HEK293 (cell line): Measurements from ENCODE around the gene PLCB3.

ENCODE experiments used
- CTCF ChIA-PET: fragments of 350-600 bp; formaldehyde crosslinking; extraction: SDS; loops from one replicate; lab custom pipeline; 2021; ENCODE audit warnings: antibody characterized with exemption; lab: Yijun Ruan, JAX
- POLR2A ChIA-PET: fragments of 300-600 bp; formaldehyde crosslinking; extraction: SDS; loops from one replicate; lab custom pipeline; 2020; ENCODE audit warnings: antibody characterized with exemption, inconsistent platforms; lab: Yijun Ruan, JAX
- H3K27ac ChIP-seq: fragments of 200-500 bp; sonication (Bioruptor generic); 2 replicates; pipeline ENCODE4 v1.5.1; 2014; ENCODE audit warnings: low read depth, low read length, control low read depth, inconsistent platforms; ENCODE audit errors: extremely low read depth
- H3K36me3 ChIP-seq, 2 experiments: fragments of 200-500 bp in 1 of 2; sonication (Bioruptor generic) in 1 of 2; 1 replicate in 1 of 2; 2 replicates in 1 of 2; pipeline ENCODE4 v1.5.1; 2014 to 2017; ENCODE audit warnings: inconsistent platforms in 2 of 2, low read length in 2 of 2; ENCODE audit not compliant: control insufficient read depth in 2 of 2, insufficient read depth in 1 of 2
- H3K4me1 ChIP-seq: fragments of 200-500 bp; sonication (Bioruptor generic); 2 replicates; pipeline ENCODE4 v1.5.1; 2014; ENCODE audit warnings: mild to moderate bottlenecking, low read length, inconsistent platforms; ENCODE audit not compliant: control insufficient read depth, insufficient read depth
- H3K4me3 ChIP-seq: 2 replicates; pipeline ENCODE4 v1.5.1; 2011; ENCODE audit warnings: low read depth, mild to moderate bottlenecking, control low read depth, low read length, moderate library complexity
- H3K9me3 ChIP-seq: fragments of 200-500 bp; sonication (Bioruptor generic); 2 replicates; pipeline ENCODE4 v1.5.1; 2014; ENCODE audit warnings: low read depth, low read length, inconsistent platforms; ENCODE audit not compliant: control insufficient read depth, insufficient read depth
- KLF7 ChIP-seq: fragments of 450-650 bp; formaldehyde crosslinking; IDR thresholded peaks from 2 replicates; pipeline ENCODE4 v1.5.1; 2016; ENCODE audit warnings: missing biosample characterization, missing genetic modification characterization, borderline replicate concordance
- KLF8 ChIP-seq: fragments of 450-650 bp; formaldehyde crosslinking; IDR thresholded peaks from 2 replicates; pipeline ENCODE4 v1.5.1; 2016; ENCODE audit warnings: missing biosample characterization, missing genetic modification characterization
- KLF9 ChIP-seq: fragments of 450-650 bp; formaldehyde crosslinking; IDR thresholded peaks from 2 replicates; pipeline ENCODE4 v1.5.1; 2016; ENCODE audit warnings: missing biosample characterization, missing genetic modification characterization, low read depth
- MZF1 ChIP-seq: fragments of 450-650 bp; formaldehyde crosslinking; IDR thresholded peaks from 2 replicates; pipeline ENCODE4 v1.5.1; 2017; ENCODE audit warnings: missing biosample characterization, missing genetic modification characterization, borderline replicate concordance
- ZBTB17 ChIP-seq: fragments of 450-650 bp; formaldehyde crosslinking; IDR thresholded peaks from 2 replicates; pipeline ENCODE4 v1.5.1; 2016; ENCODE audit warnings: missing biosample characterization, missing genetic modification characterization
- ZEB2 ChIP-seq: fragments of 450-650 bp; formaldehyde crosslinking; IDR thresholded peaks from 2 replicates; pipeline ENCODE4 v1.5.1; 2016; ENCODE audit warnings: missing biosample characterization, missing genetic modification characterization
- ZFHX2 ChIP-seq: fragments of 450-650 bp; formaldehyde crosslinking; conservative IDR thresholded peaks from 2 replicates; pipeline ENCODE4 v1.5.1; 2016; ENCODE audit warnings: missing biosample characterization, missing genetic modification characterization
- ZFP37 ChIP-seq: fragments of 450-650 bp; formaldehyde crosslinking; IDR thresholded peaks from 2 replicates; pipeline ENCODE4 v1.5.1; 2016; ENCODE audit warnings: missing biosample characterization, missing genetic modification characterization
- ZNF2 ChIP-seq: fragments of 450-650 bp; formaldehyde crosslinking; IDR thresholded peaks from 2 replicates; pipeline ENCODE4 v1.5.1; 2016; ENCODE audit warnings: missing biosample characterization, missing genetic modification characterization
- ZNF24 ChIP-seq: fragments of 450-650 bp; formaldehyde crosslinking; IDR thresholded peaks from 2 replicates; pipeline ENCODE4 v1.5.1; 2016; ENCODE audit warnings: missing biosample characterization, missing genetic modification characterization
- ZNF335 ChIP-seq: fragments of 450-650 bp; formaldehyde crosslinking; conservative IDR thresholded peaks from 2 replicates; pipeline ENCODE4 v1.5.1; 2016; ENCODE audit warnings: missing biosample characterization, missing genetic modification characterization
- ZNF37A ChIP-seq: fragments of 450-650 bp; IDR thresholded peaks from 2 replicates; pipeline ENCODE4 v1.5.1; 2018; ENCODE audit warnings: missing biosample characterization, missing genetic modification characterization
- ZNF394 ChIP-seq: fragments of 450-650 bp; formaldehyde crosslinking; IDR thresholded peaks from 2 replicates; pipeline ENCODE4 v1.5.1; 2016; ENCODE audit warnings: missing biosample characterization, missing genetic modification characterization, mild to moderate bottlenecking, moderate library complexity, borderline replicate concordance
- ZNF501 ChIP-seq: fragments of 450-650 bp; formaldehyde crosslinking; IDR thresholded peaks from 2 replicates; pipeline ENCODE4 v1.5.1; 2016; ENCODE audit warnings: missing biosample characterization, missing genetic modification characterization
- ZNF561 ChIP-seq: fragments of 450-650 bp; IDR thresholded peaks from 2 replicates; pipeline ENCODE4 v1.5.1; 2018; ENCODE audit warnings: missing biosample characterization, missing genetic modification characterization, borderline replicate concordance
- ZNF621 ChIP-seq: fragments of 450-650 bp; formaldehyde crosslinking; IDR thresholded peaks from 2 replicates; pipeline ENCODE4 v1.5.1; 2017; ENCODE audit warnings: missing biosample characterization, missing genetic modification characterization
- ZNF747 ChIP-seq: fragments of 450-650 bp; formaldehyde crosslinking; IDR thresholded peaks from 2 replicates; pipeline ENCODE4 v1.5.1; 2016; ENCODE audit warnings: missing biosample characterization, missing genetic modification characterization
- ZNF792 ChIP-seq: fragments of 450-650 bp; formaldehyde crosslinking; IDR thresholded peaks from 2 replicates; pipeline ENCODE4 v1.5.1; 2016; ENCODE audit warnings: missing biosample characterization, missing genetic modification characterization
- TF ChIP-seq, protein P1 (sequence below): fragments of 450-650 bp; formaldehyde crosslinking; IDR thresholded peaks from 2 replicates; pipeline ENCODE4 v1.5.1; 2016; ENCODE audit warnings: missing biosample characterization, missing genetic modification characterization
- TF ChIP-seq, protein P2 (sequence below): fragments of 450-650 bp; formaldehyde crosslinking; IDR thresholded peaks from 2 replicates; pipeline ENCODE4; 2016; ENCODE audit warnings: missing biosample characterization, missing genetic modification characterization
- TF ChIP-seq, protein P3 (sequence below): fragments of 450-650 bp; formaldehyde crosslinking; IDR thresholded peaks from 2 replicates; pipeline ENCODE4 v1.5.1; 2016; ENCODE audit warnings: missing biosample characterization, missing genetic modification characterization
- TF ChIP-seq, protein P4 (sequence below): fragments of 450-650 bp; formaldehyde crosslinking; optimal IDR thresholded peaks from 2 replicates; pipeline ENCODE3; 2016; ENCODE audit warnings: missing biosample characterization, mild to moderate bottlenecking, missing genetic modification characterization
- TF ChIP-seq, protein P5 (sequence below): fragments of 450-650 bp; formaldehyde crosslinking; IDR thresholded peaks from 2 replicates; pipeline ENCODE4 v1.5.1; 2016; ENCODE audit warnings: missing biosample characterization, missing genetic modification characterization
- TF ChIP-seq, protein P6 (sequence below): fragments of 450-650 bp; formaldehyde crosslinking; conservative IDR thresholded peaks from 2 replicates; pipeline ENCODE4 v1.5.1; 2016; ENCODE audit warnings: low read depth, missing biosample characterization, missing genetic modification characterization
- TF ChIP-seq, protein P7 (sequence below): fragments of 450-650 bp; formaldehyde crosslinking; IDR thresholded peaks from 2 replicates; pipeline ENCODE4 v1.5.1; 2017; ENCODE audit warnings: missing biosample characterization, mild to moderate bottlenecking, missing genetic modification characterization, moderate library complexity

Gene PLCB3

DNA sequence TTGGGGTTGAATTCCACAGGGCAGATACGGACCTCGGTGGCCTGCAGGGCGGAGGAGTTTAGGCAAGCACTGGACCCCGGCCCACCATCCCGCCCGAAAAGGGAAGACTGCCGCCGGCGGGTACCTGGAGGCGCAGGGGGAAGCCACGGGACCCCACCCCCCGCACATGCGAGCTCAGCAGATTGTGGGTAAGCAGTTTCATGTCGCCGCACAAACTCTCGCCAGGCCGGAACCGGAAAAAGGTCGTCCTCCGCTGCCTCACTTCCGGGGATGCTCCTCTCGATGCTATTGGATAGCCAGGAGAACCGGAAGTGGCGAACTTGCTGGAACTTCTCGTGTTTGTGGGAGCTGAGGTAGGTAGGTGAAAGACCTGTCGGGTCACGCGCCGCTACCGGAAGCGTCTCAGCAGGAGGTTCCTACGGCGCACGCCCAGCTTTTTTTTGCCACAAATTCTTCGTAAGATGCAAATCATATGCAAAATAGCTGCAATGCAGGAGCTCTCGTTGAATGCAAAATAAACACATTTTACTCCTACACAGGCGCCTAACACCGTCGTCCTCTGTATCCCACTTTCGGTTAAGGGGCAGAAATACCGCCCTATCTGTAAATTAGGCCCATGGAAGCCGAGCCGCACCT lies 66.1 kb downstream of the PLCB3 start, which contains the start of gene TRMT112:
TSS of gene TRMT112 (minus strand) at position 235 of the 636 bp plus-strand sequence. CDS start at position 202, 33 bp downstream.
- Histone ChIP-seq H3K4me3 (peak within 1 kb of the TSS; percentile 90), H3K9me3 (no peaks in the 10 kb centered on the region), H3K4me1 (no peaks in the 10 kb centered on the region), H3K27ac (peak within 1 kb of the TSS; percentile 88), H3K36me3 (peaks cover 0 to 58% of the 10 kb centered on the region in 2 experiments; a peak in 1 of 3 replicates)
- CTCF ChIA-PET, result interaction anchor here (0.6 to 5.0 kb wide), 27 partner anchors 10 to 1645 kb away, joined by 3 to 85 read pairs (median 4); partner anchors contain the start of genes CCDC88B and LBHD1
- POLR2A ChIA-PET, result interaction anchor here (0.6 to 4.0 kb wide), 34 partner anchors 8 to 136 kb away, joined by 3 to 43 read pairs (median 4); partner anchors contain the start of genes BAD, ESRRA, FKBP2 and PPP1R14B
- TF ChIP-seq ZNF394 (tag by site-specific recombination) (peak; percentile 82; the same call in 1 of the 2 replicates), ZNF37A (no peak), KLF9 (tag by site-specific recombination) (peak; percentile 66), ZNF747 (no peak), ZNF621 (no peak), ZEB2 (tag by site-specific recombination) (peak; percentile 65), KLF7 (tag by site-specific recombination) (peak; percentile 32; the same call in 1 of the 2 replicates), ZNF501 (tag by site-specific recombination) (peak; percentile 77; the same call in 1 of the 2 replicates), ZFP37 (tag by site-specific recombination) (no peak), ZNF2 (peak; percentile 63; the same call in 1 of the 2 replicates), ZNF335 (tag by site-specific recombination) (peak; percentile 58), MZF1 (tag by site-specific recombination) (no peak), ZNF792 (tag by site-specific recombination) (no peak), KLF8 (peak; percentile 42; the same call in 1 of the 2 replicates), ZNF561 (tag by site-specific recombination) (peak; percentile 43; the same call in 1 of the 2 replicates), ZFHX2 (tag by site-specific recombination) (peak; percentile 28), ZBTB17 (tag by site-specific recombination) (peak; percentile 85), ZNF24 (tag by site-specific recombination) (peak; percentile 52; the same call in 1 of the 2 replicates)
- TF ChIP-seq, protein P1, sequence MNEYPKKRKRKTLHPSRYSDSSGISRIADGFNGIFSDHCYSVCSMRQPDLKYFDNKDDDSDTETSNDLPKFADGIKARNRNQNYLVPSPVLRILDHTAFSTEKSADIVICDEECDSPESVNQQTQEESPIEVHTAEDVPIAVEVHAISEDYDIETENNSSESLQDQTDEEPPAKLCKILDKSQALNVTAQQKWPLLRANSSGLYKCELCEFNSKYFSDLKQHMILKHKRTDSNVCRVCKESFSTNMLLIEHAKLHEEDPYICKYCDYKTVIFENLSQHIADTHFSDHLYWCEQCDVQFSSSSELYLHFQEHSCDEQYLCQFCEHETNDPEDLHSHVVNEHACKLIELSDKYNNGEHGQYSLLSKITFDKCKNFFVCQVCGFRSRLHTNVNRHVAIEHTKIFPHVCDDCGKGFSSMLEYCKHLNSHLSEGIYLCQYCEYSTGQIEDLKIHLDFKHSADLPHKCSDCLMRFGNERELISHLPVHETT (tag by site-specific recombination), result peak; percentile 56; the same call in 1 of the 2 replicates
- TF ChIP-seq, protein P2, sequence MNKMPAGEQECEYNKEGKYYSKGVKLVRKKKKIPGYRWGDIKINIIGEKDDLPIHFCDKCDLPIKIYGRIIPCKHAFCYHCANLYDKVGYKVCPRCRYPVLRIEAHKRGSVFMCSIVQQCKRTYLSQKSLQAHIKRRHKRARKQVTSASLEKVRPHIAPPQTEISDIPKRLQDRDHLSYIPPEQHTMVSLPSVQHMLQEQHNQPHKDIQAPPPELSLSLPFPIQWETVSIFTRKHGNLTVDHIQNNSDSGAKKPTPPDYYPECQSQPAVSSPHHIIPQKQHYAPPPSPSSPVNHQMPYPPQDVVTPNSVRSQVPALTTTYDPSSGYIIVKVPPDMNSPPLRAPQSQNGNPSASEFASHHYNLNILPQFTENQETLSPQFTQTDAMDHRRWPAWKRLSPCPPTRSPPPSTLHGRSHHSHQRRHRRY, result no peak
- TF ChIP-seq, protein P3, sequence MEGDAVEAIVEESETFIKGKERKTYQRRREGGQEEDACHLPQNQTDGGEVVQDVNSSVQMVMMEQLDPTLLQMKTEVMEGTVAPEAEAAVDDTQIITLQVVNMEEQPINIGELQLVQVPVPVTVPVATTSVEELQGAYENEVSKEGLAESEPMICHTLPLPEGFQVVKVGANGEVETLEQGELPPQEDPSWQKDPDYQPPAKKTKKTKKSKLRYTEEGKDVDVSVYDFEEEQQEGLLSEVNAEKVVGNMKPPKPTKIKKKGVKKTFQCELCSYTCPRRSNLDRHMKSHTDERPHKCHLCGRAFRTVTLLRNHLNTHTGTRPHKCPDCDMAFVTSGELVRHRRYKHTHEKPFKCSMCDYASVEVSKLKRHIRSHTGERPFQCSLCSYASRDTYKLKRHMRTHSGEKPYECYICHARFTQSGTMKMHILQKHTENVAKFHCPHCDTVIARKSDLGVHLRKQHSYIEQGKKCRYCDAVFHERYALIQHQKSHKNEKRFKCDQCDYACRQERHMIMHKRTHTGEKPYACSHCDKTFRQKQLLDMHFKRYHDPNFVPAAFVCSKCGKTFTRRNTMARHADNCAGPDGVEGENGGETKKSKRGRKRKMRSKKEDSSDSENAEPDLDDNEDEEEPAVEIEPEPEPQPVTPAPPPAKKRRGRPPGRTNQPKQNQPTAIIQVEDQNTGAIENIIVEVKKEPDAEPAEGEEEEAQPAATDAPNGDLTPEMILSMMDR (tag by site-specific recombination), result no peak
- TF ChIP-seq, protein P4, sequence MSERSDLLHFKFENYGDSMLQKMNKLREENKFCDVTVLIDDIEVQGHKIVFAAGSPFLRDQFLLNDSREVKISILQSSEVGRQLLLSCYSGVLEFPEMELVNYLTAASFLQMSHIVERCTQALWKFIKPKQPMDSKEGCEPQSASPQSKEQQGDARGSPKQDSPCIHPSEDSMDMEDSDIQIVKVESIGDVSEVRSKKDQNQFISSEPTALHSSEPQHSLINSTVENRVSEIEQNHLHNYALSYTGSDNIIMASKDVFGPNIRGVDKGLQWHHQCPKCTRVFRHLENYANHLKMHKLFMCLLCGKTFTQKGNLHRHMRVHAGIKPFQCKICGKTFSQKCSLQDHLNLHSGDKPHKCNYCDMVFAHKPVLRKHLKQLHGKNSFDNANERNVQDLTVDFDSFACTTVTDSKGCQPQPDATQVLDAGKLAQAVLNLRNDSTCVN (tag by site-specific recombination), result peak; percentile 46
- TF ChIP-seq, protein P5, sequence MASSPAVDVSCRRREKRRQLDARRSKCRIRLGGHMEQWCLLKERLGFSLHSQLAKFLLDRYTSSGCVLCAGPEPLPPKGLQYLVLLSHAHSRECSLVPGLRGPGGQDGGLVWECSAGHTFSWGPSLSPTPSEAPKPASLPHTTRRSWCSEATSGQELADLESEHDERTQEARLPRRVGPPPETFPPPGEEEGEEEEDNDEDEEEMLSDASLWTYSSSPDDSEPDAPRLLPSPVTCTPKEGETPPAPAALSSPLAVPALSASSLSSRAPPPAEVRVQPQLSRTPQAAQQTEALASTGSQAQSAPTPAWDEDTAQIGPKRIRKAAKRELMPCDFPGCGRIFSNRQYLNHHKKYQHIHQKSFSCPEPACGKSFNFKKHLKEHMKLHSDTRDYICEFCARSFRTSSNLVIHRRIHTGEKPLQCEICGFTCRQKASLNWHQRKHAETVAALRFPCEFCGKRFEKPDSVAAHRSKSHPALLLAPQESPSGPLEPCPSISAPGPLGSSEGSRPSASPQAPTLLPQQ, result no peak
- TF ChIP-seq, protein P6, sequence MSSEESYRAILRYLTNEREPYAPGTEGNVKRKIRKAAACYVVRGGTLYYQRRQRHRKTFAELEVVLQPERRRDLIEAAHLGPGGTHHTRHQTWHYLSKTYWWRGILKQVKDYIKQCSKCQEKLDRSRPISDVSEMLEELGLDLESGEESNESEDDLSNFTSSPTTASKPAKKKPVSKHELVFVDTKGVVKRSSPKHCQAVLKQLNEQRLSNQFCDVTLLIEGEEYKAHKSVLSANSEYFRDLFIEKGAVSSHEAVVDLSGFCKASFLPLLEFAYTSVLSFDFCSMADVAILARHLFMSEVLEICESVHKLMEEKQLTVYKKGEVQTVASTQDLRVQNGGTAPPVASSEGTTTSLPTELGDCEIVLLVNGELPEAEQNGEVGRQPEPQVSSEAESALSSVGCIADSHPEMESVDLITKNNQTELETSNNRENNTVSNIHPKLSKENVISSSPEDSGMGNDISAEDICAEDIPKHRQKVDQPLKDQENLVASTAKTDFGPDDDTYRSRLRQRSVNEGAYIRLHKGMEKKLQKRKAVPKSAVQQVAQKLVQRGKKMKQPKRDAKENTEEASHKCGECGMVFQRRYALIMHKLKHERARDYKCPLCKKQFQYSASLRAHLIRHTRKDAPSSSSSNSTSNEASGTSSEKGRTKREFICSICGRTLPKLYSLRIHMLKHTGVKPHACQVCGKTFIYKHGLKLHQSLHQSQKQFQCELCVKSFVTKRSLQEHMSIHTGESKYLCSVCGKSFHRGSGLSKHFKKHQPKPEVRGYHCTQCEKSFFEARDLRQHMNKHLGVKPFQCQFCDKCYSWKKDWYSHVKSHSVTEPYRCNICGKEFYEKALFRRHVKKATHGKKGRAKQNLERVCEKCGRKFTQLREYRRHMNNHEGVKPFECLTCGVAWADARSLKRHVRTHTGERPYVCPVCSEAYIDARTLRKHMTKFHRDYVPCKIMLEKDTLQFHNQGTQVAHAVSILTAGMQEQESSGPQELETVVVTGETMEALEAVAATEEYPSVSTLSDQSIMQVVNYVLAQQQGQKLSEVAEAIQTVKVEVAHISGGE (tag by site-specific recombination), result peak; percentile 93
- TF ChIP-seq, protein P7, sequence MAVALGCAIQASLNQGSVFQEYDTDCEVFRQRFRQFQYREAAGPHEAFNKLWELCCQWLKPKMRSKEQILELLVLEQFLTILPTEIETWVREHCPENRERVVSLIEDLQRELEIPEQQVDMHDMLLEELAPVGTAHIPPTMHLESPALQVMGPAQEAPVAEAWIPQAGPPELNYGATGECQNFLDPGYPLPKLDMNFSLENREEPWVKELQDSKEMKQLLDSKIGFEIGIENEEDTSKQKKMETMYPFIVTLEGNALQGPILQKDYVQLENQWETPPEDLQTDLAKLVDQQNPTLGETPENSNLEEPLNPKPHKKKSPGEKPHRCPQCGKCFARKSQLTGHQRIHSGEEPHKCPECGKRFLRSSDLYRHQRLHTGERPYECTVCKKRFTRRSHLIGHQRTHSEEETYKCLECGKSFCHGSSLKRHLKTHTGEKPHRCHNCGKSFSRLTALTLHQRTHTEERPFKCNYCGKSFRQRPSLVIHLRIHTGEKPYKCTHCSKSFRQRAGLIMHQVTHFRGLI, result no peak; the same call in 1 of the 2 replicates
